SKM-1 (cell line): ENCODE results near the gene NLRP12.
"Not testable (repeated sequence)": the region's sequence is repeated elsewhere in the genome, so short reads cannot be mapped to it uniquely, and the experiment has no call there.

Experiments used
- DNase-seq: peaks from one replicate; lab custom pipeline; 2025; ENCODE audit not compliant: unreplicated experiment; lab: John Stamatoyannopoulos, UW

Gene NLRP12

GRCh38 chr19:53781332-53781731, 42.8 kb downstream of the NLRP12 start:
- DNase-seq: not testable (repeated sequence)

- DNase-seq: no peak
These were observed 43.6 kb downstream of the NLRP12 start for GRCh38 chr19:53780506-53780905.

- DNase-seq: no peak
These were observed 48.6 kb downstream of the NLRP12 start for GRCh38 chr19:53775524-53775923.

- not testable (repeated sequence) for DNase-seq
These were observed 49.6 kb downstream of the NLRP12 start for GRCh38 chr19:53774491-53774890.

GRCh38 chr19:53773999-53774398, 50.1 kb downstream of the NLRP12 start:
- no peak for DNase-seq

- DNase-seq: no peak
These were observed 51.2 kb downstream of the NLRP12 start for GRCh38 chr19:53772943-53773342.

GRCh38 chr19:53771144-53771543, 53.0 kb downstream of the NLRP12 start:
- DNase-seq: no peak

- DNase-seq: not testable (repeated sequence)
These were observed 54.3 kb downstream of the NLRP12 start for GRCh38 chr19:53769696-53770309.

GRCh38 chr19:53768401-53768800, 55.7 kb downstream of the NLRP12 start:
- DNase-seq: no peak

- not testable (repeated sequence) for DNase-seq
These were observed 65.1 kb downstream of the NLRP12 start for GRCh38 chr19:53758991-53759390.
